Cardiac muscle cell (in vitro differentiated cells and primary cell): ENCODE measurements around the gene NUP93. TPM values are rescaled to one million over a fixed set of nuclear protein-coding genes. Genes with fewer than 3 reads are reported as not detected.

Experiments used
- DNase-seq, 2 donors: peaks; one replicate each; pipeline versions ENCODE4 v3.0.0 to v3.0.0-alpha.2; 2010 to 2017; ENCODE audit warnings: low read depth in 1 of 2, low spot score in 1 of 2
- H3K27ac ChIP-seq: fragments of 200-600 bp; sonication (generic); 2 replicates; pipeline ENCODE4 v1.5.1; 2016
- H3K27me3 ChIP-seq: fragments of 200-600 bp; sonication (generic); 2 replicates; pipeline ENCODE4 v1.6.0; 2016; ENCODE audit warnings: control low read depth
- H3K36me3 ChIP-seq: fragments of 200-600 bp; sonication (generic); 2 replicates; pipeline ENCODE4 v1.5.1; 2016; ENCODE audit warnings: control low read depth
- H3K4me1 ChIP-seq: fragments of 200-600 bp; sonication (generic); 2 replicates; pipeline ENCODE4 v1.8.1; 2017; ENCODE audit warnings: low read depth, mild to moderate bottlenecking, mixed run types
- H3K4me3 ChIP-seq: fragments of 200-600 bp; sonication (generic); 2 replicates; pipeline ENCODE4 v1.5.1; 2016; ENCODE audit warnings: mild to moderate bottlenecking
- H3K9me3 ChIP-seq: fragments of 200-600 bp; sonication (generic); 2 replicates; pipeline ENCODE4 v1.5.1; 2017; ENCODE audit warnings: low read depth, mild to moderate bottlenecking, control low read depth
- polyA plus RNA-seq: library from polyadenylated mRNA; unstranded; fragments of >200 nt; fragmentation: Nextera tagmentation; extraction: Ambion mirVana; gene quantifications from 2 replicates; pipeline ENCODE4 v1.2.1, GENCODE V29; 2016
- total RNA-seq: library from RNA; depleted of rRNA; stranded (reverse); fragments of >200 nt; gene quantifications from 2 replicates; pipeline ENCODE4 v1.2.3, GENCODE V29; 2016
- TF ChIP-seq, protein P1 (sequence below): IDR thresholded peaks from 2 replicates; pipeline ENCODE4 v1.5.1; 2012; ENCODE audit warnings: low read depth, mild to moderate bottlenecking, low read length

The NUP93 gene
- 110 and 115 TPM in 2 replicates for total RNA-seq
- polyA plus RNA-seq = 127 and 157 TPM in 2 replicates

- H3K9me3 ChIP-seq = no peaks in the 10 kb centered on the region
- peak within 1 kb of the TSS; percentile 60 for H3K4me3 ChIP-seq
- no peaks in the 10 kb centered on the region for H3K36me3 ChIP-seq
- TF ChIP-seq, protein P1, sequence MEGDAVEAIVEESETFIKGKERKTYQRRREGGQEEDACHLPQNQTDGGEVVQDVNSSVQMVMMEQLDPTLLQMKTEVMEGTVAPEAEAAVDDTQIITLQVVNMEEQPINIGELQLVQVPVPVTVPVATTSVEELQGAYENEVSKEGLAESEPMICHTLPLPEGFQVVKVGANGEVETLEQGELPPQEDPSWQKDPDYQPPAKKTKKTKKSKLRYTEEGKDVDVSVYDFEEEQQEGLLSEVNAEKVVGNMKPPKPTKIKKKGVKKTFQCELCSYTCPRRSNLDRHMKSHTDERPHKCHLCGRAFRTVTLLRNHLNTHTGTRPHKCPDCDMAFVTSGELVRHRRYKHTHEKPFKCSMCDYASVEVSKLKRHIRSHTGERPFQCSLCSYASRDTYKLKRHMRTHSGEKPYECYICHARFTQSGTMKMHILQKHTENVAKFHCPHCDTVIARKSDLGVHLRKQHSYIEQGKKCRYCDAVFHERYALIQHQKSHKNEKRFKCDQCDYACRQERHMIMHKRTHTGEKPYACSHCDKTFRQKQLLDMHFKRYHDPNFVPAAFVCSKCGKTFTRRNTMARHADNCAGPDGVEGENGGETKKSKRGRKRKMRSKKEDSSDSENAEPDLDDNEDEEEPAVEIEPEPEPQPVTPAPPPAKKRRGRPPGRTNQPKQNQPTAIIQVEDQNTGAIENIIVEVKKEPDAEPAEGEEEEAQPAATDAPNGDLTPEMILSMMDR = no peak
- peaks cover 14% of the 10 kb centered on the region for H3K4me1 ChIP-seq
- peak within 1 kb of the TSS; percentile 94 for H3K27ac ChIP-seq
- H3K27me3 ChIP-seq = no peaks in the 10 kb centered on the region
- peak; percentile 95 to 96 for DNase-seq
These were observed at the start of gene NUP93 for GRCh38 chr16:56729735-56730662. TSS of gene NUP93 (plus strand) at chr16:56730129. CDS start at chr16:56748248, 18,119 bp downstream.

DNA sequence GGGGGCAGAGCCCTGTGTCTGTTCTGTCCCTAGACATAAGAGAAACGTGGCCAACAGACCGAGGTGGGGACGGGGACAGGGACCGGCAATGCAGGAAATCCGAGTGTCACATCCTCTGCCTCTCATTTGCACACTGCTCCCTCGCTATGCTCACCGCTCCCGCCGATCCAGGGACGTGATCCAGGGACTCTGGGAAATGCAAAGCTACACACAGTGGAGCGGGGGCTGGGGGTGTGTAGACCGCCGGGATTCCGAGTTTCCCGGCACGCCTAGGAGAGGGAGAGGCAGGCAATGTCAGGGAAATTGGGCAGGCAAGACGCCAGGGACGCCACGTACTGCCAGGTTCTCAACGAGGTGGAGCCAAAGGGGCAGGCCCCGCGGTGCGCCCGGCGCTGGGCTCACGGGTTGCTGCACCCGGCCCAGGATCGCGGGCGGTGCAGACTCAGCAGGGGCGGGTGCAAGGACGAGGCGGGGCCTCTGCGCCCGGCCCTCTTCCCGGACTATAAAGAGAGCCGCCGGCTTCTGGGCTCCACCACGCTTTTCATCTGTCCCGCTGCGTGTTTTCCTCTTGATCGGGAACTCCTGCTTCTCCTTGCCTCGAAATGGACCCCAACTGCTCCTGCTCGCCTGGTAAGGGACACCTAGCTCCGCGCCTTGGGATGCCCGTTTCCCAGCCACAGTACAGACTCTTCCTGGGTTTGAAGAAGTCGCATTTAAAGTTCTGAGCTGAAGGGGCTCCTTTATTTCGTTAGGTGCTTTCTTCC is 47.8 kb upstream of the NUP93 start, which contains the start of gene MT1X:
Gene MT1X, plus strand, starts transcription at position 532 of the 764 bp plus-strand sequence. Its CDS starts 71 bp downstream, at position 603.
- peaks cover 3% of the 10 kb centered on the region for H3K4me1 ChIP-seq
- no peaks in the 10 kb centered on the region for H3K9me3 ChIP-seq
- TF ChIP-seq, protein P1 = no peak
- H3K27me3 ChIP-seq = peaks cover 52% of the 10 kb centered on the region
- no peaks in the 10 kb centered on the region for H3K36me3 ChIP-seq
- DNase-seq = peak; percentile 84 to 95
- peak within 1 kb of the TSS; percentile 27 for H3K4me3 ChIP-seq
- no peak within 1 kb of the TSS for H3K27ac ChIP-seq

DNA sequence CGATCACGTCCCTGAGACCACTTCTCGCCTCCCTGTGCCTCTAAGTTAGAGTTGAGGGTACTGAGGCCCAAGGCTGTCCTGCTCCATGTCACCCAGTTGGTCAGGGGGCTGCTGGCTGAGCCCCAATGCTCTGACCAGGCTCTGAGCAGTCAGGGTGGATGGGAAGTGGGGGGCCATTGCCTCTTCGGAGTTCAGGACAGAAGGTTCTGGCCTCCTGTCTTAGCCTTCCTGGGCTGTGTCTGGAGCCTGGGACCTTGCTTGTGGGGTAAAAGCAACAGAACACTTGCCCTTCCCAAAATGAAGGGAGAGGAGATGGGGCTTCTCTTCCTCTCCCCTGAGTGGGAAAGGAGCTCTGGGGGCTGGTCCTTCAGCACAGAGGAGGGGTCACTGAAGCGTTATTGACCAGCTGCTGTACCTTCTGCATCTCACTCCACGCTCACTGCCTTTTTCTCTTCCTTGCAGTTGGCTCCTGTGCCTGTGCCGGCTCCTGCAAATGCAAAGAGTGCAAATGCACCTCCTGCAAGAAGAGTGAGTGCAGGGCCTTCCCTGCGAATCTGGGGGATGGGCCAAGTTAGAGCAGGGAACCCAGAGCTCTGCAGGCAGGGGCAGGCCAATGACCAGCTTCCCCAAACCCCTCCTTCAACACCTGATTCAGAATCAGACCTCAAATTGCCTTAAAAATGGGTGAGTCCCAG is 47.1 kb upstream of the NUP93 start:
- TF ChIP-seq, protein P1 = no peak
- peak overlapping the region; percentile 27 for H3K4me3 ChIP-seq
- H3K27ac ChIP-seq = no peak overlapping the region
- no peaks in the 10 kb centered on the region for H3K9me3 ChIP-seq
- DNase-seq = no peak
- H3K4me1 ChIP-seq = peaks cover 3% of the 10 kb centered on the region
- H3K27me3 ChIP-seq = peaks cover 45% of the 10 kb centered on the region
- H3K36me3 ChIP-seq = no peaks in the 10 kb centered on the region

GRCh38 chr16:56683424-56684172 is 46.3 kb upstream of the NUP93 start:
- no peaks in the 10 kb centered on the region for H3K9me3 ChIP-seq
- no peak overlapping the region for H3K4me3 ChIP-seq
- no peak overlapping the region for H3K27ac ChIP-seq
- peaks cover 40% of the 10 kb centered on the region for H3K27me3 ChIP-seq
- TF ChIP-seq, protein P1 = no peak
- no peak for DNase-seq
- peaks cover 3% of the 10 kb centered on the region for H3K4me1 ChIP-seq
- no peaks in the 10 kb centered on the region for H3K36me3 ChIP-seq
